HepG2 (cell line): ENCODE data around the gene PLCB1. TPM values are rescaled to one million over a fixed set of nuclear protein-coding genes. Genes with fewer than 3 reads are reported as not detected.
A peak's percentile ranks its signal among the peaks of the same experiment; 100 is the strongest.

ENCODE experiments used
- GLI4 ChIP-seq: sonication (generic); formaldehyde crosslinking; IDR thresholded peaks from 2 replicates; pipeline ENCODE4 v1.5.1; 2020; ENCODE audit warnings: missing genetic modification reagents, mild to moderate bottlenecking, moderate library complexity, borderline replicate concordance
- JUNB ChIP-seq: sonication (generic); formaldehyde crosslinking; IDR thresholded peaks from 2 replicates; pipeline ENCODE4 v1.8.0; 2022; ENCODE audit warnings: missing genetic modification reagents, mild to moderate bottlenecking, borderline replicate concordance
- MYNN ChIP-seq: sonication (generic); formaldehyde crosslinking; IDR thresholded peaks from 2 replicates; pipeline ENCODE4 v1.4.0; 2020; ENCODE audit warnings: mild to moderate bottlenecking, low read depth, missing genetic modification reagents
- PHF21A ChIP-seq: sonication (generic); formaldehyde crosslinking; IDR thresholded peaks from 2 replicates; pipeline ENCODE4 v1.5.0; 2020; ENCODE audit warnings: mild to moderate bottlenecking, missing genetic modification reagents
- SIX1 ChIP-seq: sonication (generic); formaldehyde crosslinking; IDR thresholded peaks from 2 replicates; pipeline ENCODE4 v1.4.0; 2020; ENCODE audit warnings: missing genetic modification reagents, borderline replicate concordance
- SNAPC4 ChIP-seq: sonication (generic); formaldehyde crosslinking; IDR thresholded peaks from 2 replicates; pipeline ENCODE4 v1.4.0; 2020; ENCODE audit warnings: mild to moderate bottlenecking, missing genetic modification reagents
- TCF7L2 ChIP-seq: IDR thresholded peaks from 2 replicates; pipeline ENCODE4 v1.6.1; 2011; ENCODE audit warnings: mild to moderate bottlenecking, low read depth, low read length, moderate library complexity
- TIGD3 ChIP-seq: sonication (generic); formaldehyde crosslinking; IDR thresholded peaks from 2 replicates; pipeline ENCODE4 v1.5.1; 2020; ENCODE audit warnings: mild to moderate bottlenecking, missing genetic modification reagents, borderline replicate concordance
- ZNF12 ChIP-seq: sonication (generic); formaldehyde crosslinking; IDR thresholded peaks from 2 replicates; pipeline ENCODE4 v1.5.0; 2020; ENCODE audit warnings: missing genetic modification reagents
- ZNF44 ChIP-seq: sonication (generic); formaldehyde crosslinking; IDR thresholded peaks from 2 replicates; pipeline ENCODE4 v1.5.1; 2020; ENCODE audit warnings: mild to moderate bottlenecking, missing genetic modification reagents
- ZNF687 ChIP-seq: sonication (generic); formaldehyde crosslinking; IDR thresholded peaks from 2 replicates; pipeline ENCODE4 v1.5.1; 2020; ENCODE audit warnings: mild to moderate bottlenecking, missing genetic modification reagents, moderate library complexity
- ZNF776 ChIP-seq: sonication (generic); formaldehyde crosslinking; IDR thresholded peaks from 2 replicates; pipeline ENCODE4 v1.4.0; 2020; ENCODE audit warnings: mild to moderate bottlenecking, missing genetic modification reagents
- polyA plus RNA-seq, 8 experiments: library from polyadenylated mRNA; depleted of rRNA in 3 of 8; stranded (reverse) in 7 of 8; unstranded in 1 of 8; fragments of >200 nt; fragmentation: Illumina TruSeq in 4 of 8; extraction: Trizol in 4 of 8; gene quantifications; 2 replicates each; pipeline versions ENCODE4 v1.2.1 to v1.2.3, GENCODE V29; 2011 to 2016; ENCODE audit warnings: low read depth in 4 of 8, missing spikeins in 1 of 8, mixed read lengths in 1 of 8; ENCODE audit not compliant: insufficient read depth in 1 of 8
- total RNA-seq, 5 experiments: library from RNA; depleted of rRNA; stranded (reverse); fragments of >200 nt; fragmentation: Illumina TruSeq; extraction: Trizol; gene quantifications; 2 replicates each; pipeline ENCODE4 v1.2.3, GENCODE V29; 2016; ENCODE audit warnings: low read depth in 1 of 5
- TF ChIP-seq, protein P1 (sequence below): sonication (generic); IDR thresholded peaks from 2 replicates; pipeline ENCODE4 v1.6.1; 2016; ENCODE audit warnings: low read depth, borderline replicate concordance
- TF ChIP-seq, protein P2 (sequence below): sonication (generic); formaldehyde crosslinking; IDR thresholded peaks from 2 replicates; pipeline ENCODE4 v1.4.0; 2020; ENCODE audit warnings: missing genetic modification reagents, low read depth, mild to moderate bottlenecking, borderline replicate concordance

Gene PLCB1
- total and polyA plus RNA-seq, 2 of the 13 experiments (the other 11 are each of a cell fraction or from before 2014, with no cell fraction given) = 42.4 to 55.9 TPM

- TF ChIP-seq ZNF687 (CRISPR knock-in tag) = no peak
- TF ChIP-seq MYNN (CRISPR knock-in tag) = peak; percentile 36; the same call in 1 of the 2 replicates
- no peak for TF ChIP-seq ZNF776 (CRISPR knock-in tag)
- no peak for TF ChIP-seq GLI4 (CRISPR knock-in tag)
- TF ChIP-seq JUNB (CRISPR knock-in tag) = peak; percentile 85; the same call in 1 of the 2 replicates
- TF ChIP-seq ZNF44 (CRISPR knock-in tag) = no peak
- TF ChIP-seq, protein P1, sequence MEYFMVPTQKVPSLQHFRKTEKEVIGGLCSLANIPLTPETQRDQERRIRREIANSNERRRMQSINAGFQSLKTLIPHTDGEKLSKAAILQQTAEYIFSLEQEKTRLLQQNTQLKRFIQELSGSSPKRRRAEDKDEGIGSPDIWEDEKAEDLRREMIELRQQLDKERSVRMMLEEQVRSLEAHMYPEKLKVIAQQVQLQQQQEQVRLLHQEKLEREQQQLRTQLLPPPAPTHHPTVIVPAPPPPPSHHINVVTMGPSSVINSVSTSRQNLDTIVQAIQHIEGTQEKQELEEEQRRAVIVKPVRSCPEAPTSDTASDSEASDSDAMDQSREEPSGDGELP = peak; percentile 87
- TF ChIP-seq SIX1 (CRISPR knock-in tag) = peak; percentile 85; the same call in 1 of the 2 replicates
- TF ChIP-seq, protein P2, sequence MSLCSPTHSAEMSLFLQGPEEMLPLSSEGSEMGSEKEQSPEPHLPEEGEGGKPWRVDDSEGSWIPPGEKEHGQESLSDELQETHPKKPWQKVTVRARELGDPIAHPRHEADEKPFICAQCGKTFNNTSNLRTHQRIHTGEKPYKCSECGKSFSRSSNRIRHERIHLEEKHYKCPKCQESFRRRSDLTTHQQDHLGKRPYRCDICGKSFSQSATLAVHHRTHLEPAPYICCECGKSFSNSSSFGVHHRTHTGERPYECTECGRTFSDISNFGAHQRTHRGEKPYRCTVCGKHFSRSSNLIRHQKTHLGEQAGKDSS (CRISPR knock-in tag) = no peak; the same call in 1 of the 2 replicates
- TF ChIP-seq PHF21A (CRISPR knock-in tag) = peak; percentile 99
- peak; percentile 85 for TF ChIP-seq SNAPC4 (CRISPR knock-in tag)
- no peak; the same call in 1 of the 2 replicates for TF ChIP-seq TCF7L2
- TF ChIP-seq ZNF12 (CRISPR knock-in tag) = peak; percentile 94
- peak; percentile 66; the same call in 1 of the 2 replicates for TF ChIP-seq TIGD3 (CRISPR knock-in tag)
These were observed 12.5 kb downstream of the PLCB1 start (continued) for GRCh38 chr20:8144282-8145245.
